ENCODE data around the gene ACTN4.
"Not testable (repeated sequence)": the region's sequence is repeated elsewhere in the genome, so short reads cannot be mapped to it uniquely, and the experiment has no call there.

The ACTN4 gene

DNA sequence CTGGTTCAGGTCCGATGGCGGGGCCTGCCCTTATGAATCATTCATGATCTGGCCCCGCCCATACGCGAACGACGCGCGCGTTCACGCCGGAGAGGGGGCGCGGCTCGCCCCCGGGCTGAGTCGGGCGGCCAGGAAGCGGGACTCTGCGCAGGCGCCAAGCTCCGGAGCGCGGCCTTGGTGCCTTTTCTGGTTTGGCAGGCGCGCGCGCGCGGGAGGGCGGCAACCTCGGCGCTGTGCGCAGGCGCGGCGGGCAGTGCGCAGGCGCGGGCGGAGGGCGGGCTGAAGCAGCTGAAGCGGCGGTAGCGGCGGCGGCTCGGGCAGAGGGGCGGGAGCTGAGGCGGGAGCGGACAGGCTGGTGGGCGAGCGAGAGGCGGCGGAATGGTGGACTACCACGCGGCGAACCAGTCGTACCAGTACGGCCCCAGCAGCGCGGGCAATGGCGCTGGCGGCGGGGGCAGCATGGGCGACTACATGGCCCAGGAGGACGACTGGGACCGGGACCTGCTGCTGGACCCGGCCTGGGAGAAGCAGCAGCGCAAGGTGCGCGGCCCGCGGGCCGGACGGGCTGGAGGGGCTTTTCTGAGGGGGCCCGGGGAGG is at the start of gene ACTN4:
ACTN4 (plus strand) TSS at position 282 of the 598 bp plus-strand sequence; CDS start at position 379, 97 bp downstream.
- peak; percentile 100 for DNase-seq (ENCODE audit: low read depth)

DNA sequence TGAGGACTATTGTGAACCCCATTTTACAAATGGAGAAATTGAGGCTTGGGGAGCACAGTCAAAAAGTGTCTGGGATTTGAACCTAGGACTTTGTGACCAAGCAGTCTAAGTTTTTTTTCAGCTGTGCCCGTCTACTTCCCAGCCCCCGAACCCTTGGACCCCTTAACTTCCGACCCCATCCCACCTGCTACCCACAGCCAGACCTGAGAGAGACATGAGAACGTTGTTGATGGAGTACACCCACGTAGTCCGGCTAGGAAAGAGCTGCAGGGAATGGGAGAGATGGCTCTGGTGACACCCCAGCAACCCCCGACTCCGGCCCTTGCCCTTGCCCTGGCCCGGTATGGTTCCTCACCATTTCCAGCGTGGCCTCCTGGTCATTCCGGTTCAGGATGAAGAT is 47.7 kb upstream of the ACTN4 start:
- no peak for DNase-seq (ENCODE audit: low read depth)

DNA sequence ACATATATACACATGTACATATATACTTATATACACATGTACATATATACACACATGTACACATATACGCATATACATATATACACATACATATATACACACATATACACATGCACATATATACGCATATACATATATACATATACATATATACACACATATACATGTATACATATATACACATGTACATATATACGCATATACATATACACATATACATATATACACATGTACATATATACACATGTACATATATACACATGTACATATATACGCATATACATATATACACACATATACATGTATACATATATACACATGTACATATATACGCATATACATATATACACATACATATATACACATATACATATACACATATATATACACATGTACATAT is 44.6 kb upstream of the ACTN4 start:
- DNase-seq (ENCODE audit: low read depth): not testable (repeated sequence)

DNA sequence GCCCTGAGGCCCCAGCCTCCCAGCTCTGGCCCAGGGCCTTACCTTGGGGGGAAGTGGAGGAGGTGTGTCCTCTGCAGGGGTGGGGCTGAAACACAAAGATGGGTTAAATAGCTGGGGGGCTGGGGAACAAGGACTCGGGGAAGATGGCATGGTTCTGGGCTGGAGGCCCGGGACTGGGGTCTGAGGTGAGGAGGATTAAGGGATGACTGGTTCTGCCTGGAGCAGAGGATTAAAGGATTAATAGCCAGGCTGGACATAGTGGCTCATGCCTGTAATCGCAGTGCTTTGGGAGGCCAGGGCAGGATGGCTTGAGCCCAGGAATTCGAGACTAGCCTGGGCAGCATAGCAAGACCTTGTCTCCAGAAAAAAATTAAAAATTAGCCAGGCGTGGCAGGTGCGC is 41.3 kb upstream of the ACTN4 start:
- DNase-seq (ENCODE audit: low read depth): no peak

DNA sequence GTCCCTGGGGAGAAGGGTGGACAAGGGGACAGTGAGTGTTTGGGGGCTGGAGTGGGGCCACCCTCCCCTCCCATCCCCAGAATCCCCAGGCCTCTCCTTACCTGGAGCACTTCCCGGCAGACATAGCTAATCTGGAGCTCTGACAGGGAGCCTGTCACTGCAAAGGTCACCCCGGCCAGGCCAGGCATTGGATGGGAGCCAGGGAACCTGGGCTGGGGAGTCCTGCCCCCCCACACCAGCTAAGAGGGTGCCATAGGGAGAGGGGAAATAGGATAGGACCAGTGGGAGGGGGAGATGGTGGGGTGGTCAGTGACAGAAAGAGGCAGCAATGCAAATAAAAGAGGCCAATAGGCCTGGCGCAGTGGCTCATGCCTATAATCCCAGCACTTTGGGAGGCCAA is 33.2 kb upstream of the ACTN4 start:
- DNase-seq (ENCODE audit: low read depth): no peak

DNA sequence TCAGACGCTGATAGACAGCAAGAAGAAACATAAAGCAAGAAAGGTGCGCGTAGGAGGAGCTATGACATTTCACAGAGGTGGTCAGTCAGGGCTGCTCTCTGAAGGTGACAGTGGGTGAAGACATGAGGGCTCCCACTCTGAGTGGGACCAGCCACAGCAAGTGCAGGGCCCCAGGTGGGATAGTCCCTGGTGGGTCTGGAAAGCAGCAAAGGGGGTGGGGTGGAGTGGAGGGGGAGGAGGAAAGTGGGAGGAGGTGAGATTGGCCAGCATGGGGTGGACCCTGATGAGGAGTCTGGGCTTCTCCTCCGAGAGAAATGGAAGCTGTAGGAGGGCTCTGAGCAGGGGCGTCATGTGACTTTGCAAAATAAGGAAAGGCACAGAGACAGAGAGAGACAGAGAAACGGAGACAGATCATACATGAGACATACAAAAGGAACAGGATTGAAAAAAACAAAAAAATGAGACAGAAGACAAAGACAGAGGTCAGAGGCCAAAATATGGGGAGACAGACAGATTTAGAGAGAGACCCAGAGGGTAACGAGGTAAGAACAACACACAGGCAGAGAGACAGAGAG is 32.4 kb upstream of the ACTN4 start:
- DNase-seq (ENCODE audit: low read depth): no peak

DNA sequence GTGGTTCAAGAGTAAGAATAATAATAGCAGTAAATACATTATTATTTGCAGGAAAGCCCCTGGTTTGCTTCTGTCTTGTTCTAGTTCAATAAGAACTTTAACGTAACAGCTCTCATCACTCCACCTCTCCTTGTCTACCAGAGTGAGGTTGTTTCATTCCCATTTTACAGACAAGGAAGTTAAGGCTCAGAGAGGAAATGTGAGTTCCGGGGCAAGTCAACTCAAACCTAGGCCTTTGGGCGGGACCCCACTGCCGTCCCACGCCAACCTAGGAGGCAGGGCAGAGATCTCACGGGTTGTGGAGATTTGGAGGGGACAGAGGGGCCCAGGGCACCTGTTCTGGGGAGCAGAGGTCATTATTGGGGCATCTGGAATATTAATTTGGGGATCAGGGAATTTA is 31.2 kb upstream of the ACTN4 start:
- no peak for DNase-seq (ENCODE audit: low read depth)

DNA sequence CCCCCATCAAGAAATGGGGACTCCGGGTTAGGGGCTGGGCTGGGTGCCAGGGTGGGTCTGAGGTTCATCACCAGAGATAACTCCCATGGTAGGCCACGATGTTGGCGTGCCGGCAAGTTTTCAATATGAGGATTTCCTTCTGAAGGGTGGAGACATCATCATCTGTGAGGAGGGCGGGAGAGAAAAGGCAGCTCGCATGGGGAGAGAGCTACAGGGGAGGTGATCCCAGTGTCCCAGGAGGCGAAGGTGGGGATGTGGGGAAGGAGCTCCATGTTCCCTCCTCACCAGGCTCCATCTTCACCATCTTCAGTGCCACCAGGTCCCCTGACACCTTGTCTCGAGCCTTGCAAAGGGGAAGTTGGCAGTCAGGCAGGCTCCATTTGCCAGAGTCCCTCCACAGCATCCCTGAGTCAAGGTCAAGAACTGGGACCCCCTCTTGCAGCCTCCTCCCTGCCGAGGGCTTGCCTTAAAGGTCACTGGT is 30.1 kb upstream of the ACTN4 start:
- no peak for DNase-seq (ENCODE audit: low read depth)

DNA sequence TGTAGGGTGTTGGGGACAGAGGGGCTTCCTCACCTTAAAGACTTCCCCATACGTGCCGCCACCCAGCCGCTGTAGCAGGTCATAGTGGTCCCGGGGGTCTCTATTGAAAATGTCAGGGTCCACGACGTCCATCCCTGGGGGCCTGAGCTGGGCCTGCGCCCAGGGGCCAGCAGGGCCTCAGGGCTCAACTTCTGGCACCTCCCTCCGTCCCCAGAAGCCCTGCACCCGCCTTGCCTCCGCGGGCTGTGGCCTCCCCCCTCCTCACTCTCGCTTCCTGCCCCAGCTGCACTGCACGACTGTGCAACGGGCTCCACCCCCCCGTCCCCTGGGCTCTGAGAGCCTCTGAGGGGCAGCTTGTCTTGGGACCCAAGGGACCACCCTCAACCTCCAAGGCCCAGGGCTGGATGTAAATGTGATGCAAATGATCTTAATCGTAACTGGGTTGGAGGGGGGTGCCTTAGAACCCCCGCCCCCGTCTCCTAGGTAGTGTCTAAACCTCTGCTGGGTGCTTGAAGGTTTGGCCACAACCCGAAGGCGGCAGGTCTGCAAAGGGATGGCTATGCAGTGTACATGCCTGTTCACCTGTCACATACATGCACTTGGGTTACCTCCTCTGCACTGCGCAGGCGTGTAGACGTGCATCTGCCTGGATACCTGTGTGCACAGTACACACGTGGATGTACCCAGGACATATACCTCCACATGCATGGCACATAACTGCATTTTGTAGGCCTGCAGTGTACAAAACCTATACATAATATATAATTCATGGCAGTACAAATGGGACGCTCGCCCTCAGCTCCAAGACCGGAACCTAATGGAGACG is 29.5 kb upstream of the ACTN4 start, which contains the start of gene MAP4K1:
MAP4K1 (minus strand) TSS at position 190 of the 826 bp plus-strand sequence; CDS start at position 132, 58 bp downstream.
- peak; percentile 48 for DNase-seq (ENCODE audit: low read depth)

DNA sequence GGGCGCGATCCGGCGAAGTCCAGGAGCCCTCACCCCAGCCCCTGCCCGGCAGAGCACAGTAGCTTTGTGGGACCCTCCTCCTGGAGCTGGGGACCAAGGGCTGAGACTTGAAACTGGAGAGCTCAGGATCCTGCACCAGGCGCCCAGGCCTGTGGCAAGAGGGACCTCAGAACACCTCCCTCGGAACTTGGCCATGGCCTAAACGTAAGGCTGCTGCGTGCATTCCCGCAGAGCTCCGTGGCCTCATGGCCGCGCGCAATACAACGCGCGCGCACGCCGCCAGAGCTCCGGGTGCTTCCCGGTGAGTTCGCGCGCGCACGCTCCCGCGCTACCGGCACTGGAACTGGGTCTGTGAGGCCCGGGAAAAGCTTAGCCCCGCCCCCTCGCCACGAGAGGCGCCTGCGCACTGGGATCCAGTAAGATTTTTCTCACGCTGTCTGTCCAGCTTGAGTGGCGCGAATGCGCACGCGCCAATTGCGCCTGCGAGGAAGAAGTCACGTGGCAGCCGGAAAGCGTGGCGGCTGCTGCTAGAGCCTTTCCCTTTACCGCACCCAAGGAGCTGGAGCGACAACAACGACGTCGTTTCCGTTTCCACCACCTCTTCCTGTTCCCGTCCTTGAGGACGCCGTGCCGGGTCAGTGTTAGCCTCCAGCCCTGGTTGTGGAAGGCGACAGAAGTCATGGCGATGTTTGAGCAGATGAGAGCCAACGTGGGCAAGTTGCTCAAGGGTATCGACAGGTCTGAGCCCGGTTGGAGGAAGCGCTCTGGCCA is 28.7 kb upstream of the ACTN4 start, which contains the start of gene EIF3K:
EIF3K (plus strand) TSS at position 599 of the 771 bp plus-strand sequence; CDS start at position 680, 81 bp downstream.
- peak; percentile 94 for DNase-seq (ENCODE audit: low read depth)

DNA sequence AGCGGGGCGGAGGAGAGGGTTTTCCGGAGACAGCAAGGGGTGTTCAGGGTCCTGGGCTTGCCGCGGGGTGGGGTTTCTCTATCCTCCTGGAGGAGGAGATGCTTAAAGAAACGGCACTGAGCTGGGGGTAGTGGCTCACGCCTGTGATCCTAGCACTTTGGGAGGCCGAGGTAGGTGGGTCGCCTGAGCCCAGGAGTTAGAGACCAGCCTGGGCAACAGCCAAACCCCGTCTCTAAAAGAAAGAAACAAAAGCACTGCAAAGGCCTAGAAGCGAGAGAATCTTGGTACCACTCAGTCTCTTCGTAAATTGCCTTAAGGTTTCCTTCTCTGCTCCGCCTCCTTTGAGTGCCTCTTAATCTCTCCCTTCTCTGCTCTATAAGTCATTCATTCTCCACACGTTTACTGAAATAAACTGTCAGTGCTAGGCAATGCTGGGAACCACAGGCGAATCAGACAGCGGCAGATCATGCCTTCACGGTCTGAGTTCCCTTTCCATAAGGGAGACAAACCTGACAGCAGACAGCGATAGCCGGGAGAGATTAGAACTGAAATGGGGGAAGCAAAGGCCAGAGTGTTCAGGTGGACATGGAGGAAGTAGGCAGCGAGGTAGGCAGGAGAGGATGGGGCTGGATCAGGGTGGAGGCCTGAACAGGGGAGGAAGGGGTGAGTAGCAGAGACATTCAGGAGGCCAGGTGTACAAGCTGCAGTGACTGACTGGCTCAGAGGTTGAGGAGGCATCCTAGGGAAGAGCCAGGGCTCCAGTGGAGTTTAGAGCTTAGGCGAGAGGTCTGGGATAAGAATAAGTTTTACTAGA is 27.9 kb upstream of the ACTN4 start:
- DNase-seq (ENCODE audit: low read depth): no peak

DNA sequence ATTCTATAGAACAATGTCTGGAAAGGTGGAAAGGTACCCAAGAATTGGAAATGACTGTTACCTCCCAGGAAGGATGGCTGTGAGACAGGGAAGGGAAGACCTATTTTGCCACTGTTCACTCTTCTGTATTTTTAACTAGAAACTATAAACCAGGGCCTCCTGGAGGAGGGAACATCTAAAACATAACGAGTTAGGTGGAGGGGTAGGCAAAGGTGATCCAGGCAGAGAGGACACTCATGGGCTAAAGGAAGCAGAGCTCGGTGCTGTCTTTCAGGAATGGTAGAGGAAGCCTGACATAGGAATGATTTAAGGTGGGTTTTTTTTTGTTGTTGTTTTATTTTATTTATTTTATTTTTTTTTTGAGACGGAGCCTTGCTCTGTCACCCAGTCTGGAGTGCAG is 22.6 kb upstream of the ACTN4 start:
- no peak for DNase-seq (ENCODE audit: low read depth)

DNA sequence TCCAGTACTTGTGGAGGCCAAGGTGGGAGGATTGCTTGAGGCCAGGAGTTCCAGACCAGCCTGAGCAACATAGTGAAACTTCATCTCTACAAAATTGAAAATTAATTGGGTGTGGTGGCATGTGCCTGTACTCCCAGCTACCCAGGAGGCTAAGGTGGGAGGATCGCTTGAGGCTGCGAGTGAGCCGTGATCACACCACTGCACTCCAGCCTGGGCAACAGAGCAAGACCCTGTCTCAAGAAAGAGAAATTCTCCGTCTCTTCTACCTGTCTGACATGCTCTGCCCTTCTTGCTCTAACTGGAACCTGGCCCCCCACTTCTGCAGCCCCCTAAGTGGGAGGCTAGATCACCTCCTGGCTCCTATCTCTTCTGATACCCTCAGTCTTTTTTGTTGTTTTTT is 21.0 kb upstream of the ACTN4 start:
- no peak for DNase-seq (ENCODE audit: low read depth)

DNA sequence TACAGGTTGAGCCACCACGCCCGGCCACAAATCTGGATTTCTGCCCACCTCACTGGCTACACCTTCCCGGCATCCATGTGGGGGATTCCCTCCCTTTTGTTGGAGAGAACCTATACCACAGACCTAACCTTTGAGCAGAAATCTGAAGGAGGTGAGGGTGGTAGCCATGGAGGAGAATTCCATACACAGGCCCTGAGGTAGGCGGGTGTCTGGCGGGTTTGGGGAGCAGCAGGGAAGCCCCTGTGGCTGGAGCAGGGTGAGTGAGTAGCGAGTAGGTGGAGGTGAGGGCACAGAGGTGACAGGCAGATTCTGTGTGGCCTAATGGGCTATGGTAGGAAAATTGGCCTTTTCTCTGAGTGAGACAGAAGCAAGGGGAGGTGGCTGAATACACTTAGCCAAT is 17.9 kb upstream of the ACTN4 start:
- no peak for DNase-seq (ENCODE audit: low read depth)

DNA sequence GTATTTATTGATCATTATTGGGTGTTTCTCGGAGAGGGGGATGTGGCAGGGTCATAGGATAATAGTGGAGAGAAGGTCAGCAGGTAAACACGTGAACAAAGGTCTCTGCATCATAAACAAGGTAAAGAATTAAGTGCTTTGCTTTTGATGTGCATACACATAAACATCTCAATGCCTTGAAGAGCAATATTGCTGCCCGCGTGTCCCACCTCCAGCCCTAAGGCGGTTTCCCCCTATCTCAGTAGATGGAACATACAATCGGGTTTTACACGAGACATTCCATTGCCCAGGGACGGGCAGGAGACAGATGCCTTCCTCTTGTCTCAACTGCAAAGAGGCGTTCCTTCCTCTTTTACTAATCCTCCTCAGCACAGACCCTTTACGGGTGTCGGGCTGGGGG is 16.1 kb upstream of the ACTN4 start:
- DNase-seq (ENCODE audit: low read depth): not testable (repeated sequence)

DNA sequence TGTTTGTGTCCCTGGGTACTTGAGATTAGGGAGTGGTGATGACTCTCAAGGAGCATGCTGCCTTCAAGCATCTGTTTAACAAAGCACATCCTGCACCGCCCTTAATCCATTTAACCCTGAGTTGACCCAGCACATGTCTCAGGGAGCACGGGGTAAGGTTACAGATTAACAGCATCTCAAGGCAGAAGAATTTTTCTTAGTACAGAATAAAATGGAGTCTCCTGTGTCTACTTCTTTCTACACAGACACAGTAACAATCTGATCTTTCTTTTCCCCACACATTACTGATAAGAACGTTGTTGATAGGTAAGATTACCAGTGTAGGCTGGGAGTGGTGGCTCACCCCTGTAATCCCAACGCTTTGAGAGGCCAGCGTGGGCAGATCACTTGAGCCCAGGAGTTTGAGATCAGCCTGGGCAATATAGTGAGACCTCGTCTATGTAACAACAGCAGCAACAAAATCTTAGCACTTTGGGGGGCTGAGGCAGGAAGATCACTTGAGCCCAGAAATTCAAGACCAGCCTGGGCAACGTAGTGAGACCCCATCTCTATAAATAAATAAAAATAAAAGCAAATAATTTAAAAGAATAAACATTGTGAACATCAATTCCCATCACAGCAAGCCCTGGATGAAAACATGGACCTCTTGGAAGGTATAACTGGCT is 15.5 kb upstream of the ACTN4 start:
- not testable (repeated sequence) for DNase-seq (ENCODE audit: low read depth)

DNA sequence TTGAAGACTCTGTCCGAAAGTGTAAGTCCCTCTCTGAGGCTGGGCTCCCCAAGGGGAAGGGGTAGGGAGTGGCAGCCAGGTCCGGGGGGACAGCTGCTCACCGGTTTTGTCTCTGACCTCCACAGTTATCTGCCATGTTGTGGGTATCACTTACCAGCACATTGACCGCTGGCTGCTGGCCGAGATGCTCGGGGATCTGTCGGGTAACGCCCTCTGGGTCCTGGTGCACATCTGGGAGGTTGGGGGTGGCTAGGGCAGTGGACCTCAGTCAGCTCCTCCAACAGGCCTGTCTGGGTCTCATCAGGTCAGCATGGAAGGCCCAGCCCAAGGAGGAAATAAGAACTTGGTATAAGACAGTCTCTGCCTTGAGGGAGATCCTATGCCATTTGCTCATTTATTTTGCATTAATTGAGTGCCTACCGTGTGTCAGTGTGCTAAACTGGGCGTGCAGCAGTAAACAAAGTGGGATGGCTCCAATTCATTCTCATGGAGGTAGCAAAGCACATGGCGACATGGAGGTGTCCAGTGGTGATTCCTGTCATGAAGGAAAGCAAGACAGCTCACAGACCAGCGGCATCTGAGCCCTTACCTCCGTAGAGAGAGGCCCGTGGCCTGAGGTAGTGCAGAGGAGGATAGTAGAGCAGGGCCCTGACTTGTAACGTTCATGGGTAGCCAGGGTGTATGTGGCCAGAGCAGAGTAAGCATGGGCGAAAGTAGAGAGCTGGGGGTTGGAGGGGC is 14.8 kb upstream of the ACTN4 start:
- DNase-seq (ENCODE audit: low read depth): no peak

DNA sequence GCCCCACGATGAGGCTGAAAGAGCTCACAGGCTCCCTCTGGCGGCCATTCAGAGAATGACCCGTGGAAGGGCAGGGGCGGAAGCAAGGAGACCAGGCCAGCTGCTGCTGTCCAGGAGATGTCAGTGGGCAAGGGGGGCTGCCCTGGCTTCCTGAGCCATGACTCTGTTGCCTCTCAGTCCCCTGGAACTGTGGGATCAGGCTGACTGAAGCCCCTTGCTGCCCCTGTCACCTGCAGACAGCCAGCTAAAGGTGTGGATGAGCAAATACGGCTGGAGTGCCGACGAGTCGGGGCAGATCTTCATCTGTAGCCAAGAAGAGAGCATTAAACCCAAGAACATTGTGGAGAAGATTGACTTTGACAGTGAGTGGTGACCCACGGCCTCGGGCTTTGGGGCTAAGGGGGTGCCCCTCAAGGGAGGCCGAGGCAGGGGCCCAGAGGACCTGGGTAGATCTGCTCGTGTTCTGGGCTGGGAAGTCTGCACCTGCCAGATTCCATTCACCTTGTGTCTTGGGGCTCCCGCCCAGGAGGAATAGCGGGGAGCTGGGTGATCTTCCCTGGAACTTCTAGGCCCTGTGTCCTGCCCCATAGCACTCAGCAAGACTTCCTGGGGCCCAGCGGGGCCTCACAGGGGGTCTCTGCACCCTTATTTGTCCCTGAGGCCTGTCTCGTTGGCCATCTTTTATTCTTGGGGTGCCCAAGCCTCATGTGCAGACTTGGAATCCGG is 12.5 kb upstream of the ACTN4 start:
- peak; percentile 57 for DNase-seq (ENCODE audit: low read depth)
